HG02852 (cell line): ENCODE measurements around the gene SELENBP1.

Source experiments
- ATAC-seq: cut with Tn5 transposase; IDR thresholded peaks from one replicate; pipeline ENCODE4 v1.9.1; 2021; ENCODE audit warnings: mild to moderate bottlenecking, moderate library complexity; ENCODE audit not compliant: unreplicated experiment

Gene SELENBP1

DNA sequence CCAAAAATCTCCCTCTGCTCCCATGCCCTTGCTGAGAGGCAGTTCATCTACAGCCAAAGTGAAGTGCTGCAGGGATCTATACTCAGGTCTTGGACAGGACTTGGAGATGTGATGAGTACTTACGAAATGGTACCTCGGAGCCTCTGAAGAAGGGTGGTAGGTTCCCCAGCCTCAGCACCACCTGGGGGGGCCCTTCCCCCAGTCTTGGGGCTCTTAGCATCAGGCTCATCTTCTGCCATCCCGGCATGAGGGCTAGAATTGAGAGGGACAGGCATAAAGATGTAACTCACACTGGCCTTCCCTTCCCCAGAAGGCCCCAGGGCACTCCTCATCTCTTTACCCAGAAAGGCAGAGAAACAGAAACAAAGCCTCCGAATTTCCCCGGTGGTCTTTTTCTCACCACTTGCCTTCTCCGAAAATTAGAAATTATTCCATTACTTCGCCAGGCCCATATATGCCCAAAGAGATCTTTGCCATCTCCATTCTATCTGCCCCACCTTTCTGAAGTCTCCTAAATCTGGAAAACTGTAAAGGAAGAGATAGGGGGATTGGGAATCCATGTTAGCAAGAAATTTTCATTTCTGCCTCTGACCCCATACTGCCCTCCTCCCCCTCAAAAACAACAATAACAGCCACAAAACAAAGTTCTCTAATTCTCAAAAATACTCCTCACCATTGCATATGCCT lies 26.3 kb downstream of the SELENBP1 start:
- ATAC-seq = no peak

GRCh38 chr1:151344291-151344690 lies 28.2 kb downstream of the SELENBP1 start:
- ATAC-seq = no peak

GRCh38 chr1:151343587-151343986 lies 28.9 kb downstream of the SELENBP1 start:
- ATAC-seq = no peak

GRCh38 chr1:151342569-151342968 lies 29.9 kb downstream of the SELENBP1 start:
- no peak for ATAC-seq

DNA sequence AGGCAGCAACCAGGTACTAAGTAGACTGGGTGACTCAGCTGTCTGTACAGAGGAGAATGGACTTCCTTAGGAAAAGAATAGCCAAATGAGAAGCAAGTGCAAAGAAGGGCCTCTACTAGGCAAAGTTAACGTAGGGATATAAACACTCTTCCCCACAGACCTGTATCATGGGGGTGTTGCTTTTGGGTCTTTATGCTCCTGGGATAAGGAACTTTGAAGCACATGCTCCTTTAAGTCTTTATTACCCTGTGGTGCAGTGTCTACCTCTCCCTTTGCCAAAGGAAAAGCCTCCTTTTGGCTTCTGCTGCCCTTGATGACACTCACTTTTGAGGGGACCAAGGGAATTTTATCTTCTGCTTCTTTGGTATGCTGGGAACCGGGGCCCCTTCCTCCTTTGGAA lies 30.5 kb downstream of the SELENBP1 start:
- ATAC-seq = no peak

- peak; percentile 65 for ATAC-seq
These were observed 31.4 kb downstream of the SELENBP1 start for GRCh38 chr1:151340870-151341754.

DNA sequence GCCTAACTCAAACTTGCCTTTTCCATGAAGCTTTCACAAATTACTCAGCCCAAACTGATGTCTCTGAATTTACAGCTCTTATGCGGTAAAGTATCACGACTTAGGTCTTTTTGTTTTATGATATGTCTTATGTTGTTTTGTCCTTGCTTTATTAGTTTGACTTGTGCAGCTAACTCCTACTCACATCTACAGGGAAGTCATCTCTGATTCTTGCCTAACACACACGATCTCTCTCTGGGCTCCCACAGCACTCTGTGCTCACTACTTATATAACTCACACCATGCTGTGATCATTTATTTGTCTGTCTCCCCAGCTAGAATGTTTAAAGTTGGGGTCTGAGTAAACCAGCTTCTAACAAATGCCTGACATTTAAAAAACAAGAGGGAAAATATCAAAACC lies 35.9 kb downstream of the SELENBP1 start:
- no peak for ATAC-seq

DNA sequence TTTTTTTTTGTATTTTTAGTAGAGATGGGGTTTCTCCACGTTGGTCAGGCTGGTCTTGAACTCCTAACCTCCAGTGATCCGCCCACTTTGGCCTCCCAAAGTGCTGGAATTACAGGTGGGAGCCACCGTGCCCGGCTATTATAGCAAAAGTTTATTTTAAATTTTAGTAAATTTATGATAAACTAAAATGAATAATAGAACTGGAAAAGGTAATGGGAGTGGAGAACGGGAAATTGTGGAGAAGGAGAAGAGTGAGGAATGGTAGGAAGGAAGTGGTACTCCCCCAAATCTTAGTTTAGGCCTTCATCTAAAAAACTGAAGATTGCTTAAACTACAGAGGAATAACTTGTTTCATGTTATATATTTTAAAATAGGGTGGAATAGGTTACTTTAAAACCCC lies 37.7 kb downstream of the SELENBP1 start:
- no peak for ATAC-seq

GRCh38 chr1:151327903-151328674 lies 44.4 kb downstream of the SELENBP1 start:
- no peak for ATAC-seq

DNA sequence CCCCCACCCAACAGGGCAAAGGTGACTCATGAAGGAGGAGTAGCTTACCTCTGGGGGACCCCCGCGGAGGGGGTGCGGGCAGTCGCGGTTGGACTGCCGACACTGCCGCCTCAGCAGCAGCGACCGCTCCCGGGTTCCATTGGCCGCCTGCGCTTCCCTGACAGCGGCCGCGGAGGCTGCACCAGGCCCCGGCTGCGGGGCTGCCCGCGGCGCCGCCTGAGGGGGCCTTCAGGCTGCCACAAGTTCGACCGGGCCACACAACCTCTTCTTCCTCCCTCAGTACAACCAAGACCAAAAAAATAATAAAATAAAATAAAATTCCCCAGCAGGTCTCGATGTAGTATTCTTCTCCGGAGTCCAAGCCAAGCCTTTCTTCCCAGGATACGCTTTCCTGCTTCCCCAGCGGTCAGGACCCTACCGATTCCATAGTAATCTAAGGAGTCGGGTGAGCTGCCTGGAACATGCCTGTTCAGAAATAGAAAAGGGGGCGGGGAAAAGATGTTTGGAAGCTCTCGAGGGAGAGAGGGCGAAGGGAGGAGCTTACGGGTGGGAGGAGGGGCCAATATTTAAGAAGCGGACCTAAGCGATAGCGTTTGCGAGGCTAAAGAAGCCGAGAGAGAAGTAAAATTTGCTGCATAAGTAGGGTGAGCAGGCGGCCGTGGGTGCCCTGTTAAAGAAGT lies 45.1 kb downstream of the SELENBP1 start, which contains the start of gene PI4KB:
Gene PI4KB, minus strand, starts transcription at position 194 of the 680 bp plus-strand sequence. CDS start 10,935 bp downstream, outside the sequence.
- peak; percentile 80 for ATAC-seq

DNA sequence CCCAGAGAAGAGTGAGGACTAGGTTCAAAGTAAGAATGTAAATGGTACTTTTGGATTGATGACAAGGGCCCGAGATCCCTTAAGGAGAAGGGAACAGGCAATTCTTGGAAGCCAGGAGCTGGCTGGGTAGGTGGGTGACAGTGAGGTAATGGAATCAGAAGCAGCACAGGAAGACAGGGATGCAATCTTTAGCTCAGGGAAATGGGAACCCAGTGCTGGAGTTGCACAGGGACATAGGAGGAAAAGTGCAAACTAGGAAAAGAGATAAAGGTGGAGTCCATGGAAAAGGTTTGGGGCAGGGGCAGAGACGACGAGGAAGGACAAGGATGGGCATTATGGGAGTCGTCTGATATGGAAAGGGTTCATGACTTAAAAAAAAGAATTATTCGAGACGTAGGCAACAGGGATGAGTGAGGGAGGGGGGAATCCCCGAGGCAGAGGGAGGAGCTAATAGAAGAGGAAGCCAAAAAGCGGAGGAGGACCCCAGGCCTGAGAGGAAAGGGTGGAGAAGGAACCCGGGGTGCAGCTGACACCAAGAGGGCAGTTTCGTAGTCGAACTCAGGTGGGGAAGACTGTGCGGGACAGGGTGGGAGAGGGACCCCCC lies 45.8 kb downstream of the SELENBP1 start:
- peak; percentile 57 for ATAC-seq

- no peak for ATAC-seq
These were observed 46.7 kb downstream of the SELENBP1 start for GRCh38 chr1:151325646-151326429.

DNA sequence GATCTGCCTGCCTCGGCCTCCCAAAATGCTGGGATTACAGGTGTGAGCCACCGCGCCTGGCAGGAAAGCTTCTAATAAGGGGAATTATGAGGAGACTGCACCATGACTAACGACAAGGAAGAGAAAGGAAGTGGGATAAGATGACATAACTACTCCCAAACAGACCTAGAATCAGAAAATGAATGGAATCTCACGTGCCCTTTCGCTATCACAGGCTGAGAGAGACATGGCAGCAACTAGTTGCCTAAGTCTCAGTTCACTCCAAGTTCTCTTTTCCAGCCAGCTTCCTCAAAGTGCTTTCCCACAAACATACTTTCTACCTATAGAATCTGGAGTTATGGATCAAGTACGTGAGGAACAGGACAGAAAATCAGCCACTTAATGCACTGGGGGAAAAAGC lies 47.3 kb downstream of the SELENBP1 start:
- no peak for ATAC-seq

GRCh38 chr1:151324390-151324930 lies 48.0 kb downstream of the SELENBP1 start:
- ATAC-seq = no peak

DNA sequence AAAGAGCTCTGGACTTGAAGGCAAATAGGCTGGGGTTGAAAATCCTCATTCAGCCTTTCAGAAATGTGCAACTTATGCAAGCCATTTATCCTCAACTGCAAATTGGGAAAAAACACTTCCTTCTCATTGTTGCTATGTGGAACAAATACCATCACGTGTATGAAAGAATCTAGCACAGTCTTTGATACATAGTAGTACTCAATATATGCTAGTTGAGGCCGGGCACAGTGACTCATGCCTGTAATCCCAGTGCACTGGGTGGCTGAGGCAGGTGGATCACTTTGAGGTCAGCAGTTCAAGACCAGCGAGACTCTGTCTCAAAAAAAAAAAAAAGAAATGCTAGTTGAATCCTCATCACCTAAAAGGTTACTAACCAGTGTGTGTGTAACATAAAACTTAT lies 53.5 kb downstream of the SELENBP1 start:
- no peak for ATAC-seq

GRCh38 chr1:151315565-151316235 lies 56.8 kb downstream of the SELENBP1 start:
- ATAC-seq = no peak
